Mesenchymal stem cell (in vitro differentiated cells and primary cell): ENCODE results near the gene DLGAP1.

Experiments used
- DNase-seq: peaks from one replicate; pipeline ENCODE4 v3.0.0-alpha.2; 2013
- H2AFZ ChIP-seq: one replicate; pipeline ENCODE4 v1.6.1; 2013; ENCODE audit warnings: low read depth, mild to moderate bottlenecking, control low read depth, inconsistent platforms, low read length, moderate library complexity
- H2AK5ac ChIP-seq: 2 replicates; pipeline ENCODE4 v1.6.1; 2013; ENCODE audit warnings: low read length, moderate library complexity, mild to moderate bottlenecking, inconsistent platforms; ENCODE audit not compliant: severe bottlenecking
- H2BK120ac ChIP-seq: one replicate; pipeline ENCODE4 v1.6.1; 2013; ENCODE audit warnings: low read depth, mild to moderate bottlenecking, inconsistent platforms, low read length, moderate library complexity
- H2BK12ac ChIP-seq, 2 experiments: one replicate each; pipeline ENCODE4 v1.6.1; 2013; ENCODE audit warnings: inconsistent platforms in 2 of 2, low read length in 2 of 2, mild to moderate bottlenecking in 2 of 2, moderate library complexity in 2 of 2, control low read depth in 1 of 2
- H2BK15ac ChIP-seq: one replicate; pipeline ENCODE4 v1.6.1; 2013; ENCODE audit warnings: mild to moderate bottlenecking, low read depth, inconsistent platforms; ENCODE audit not compliant: poor library complexity, severe bottlenecking
- H2BK5ac ChIP-seq: 2 replicates; pipeline ENCODE4 v1.6.1; 2013; ENCODE audit warnings: low read depth, mild to moderate bottlenecking, low read length, control low read depth, inconsistent platforms; ENCODE audit not compliant: poor library complexity, severe bottlenecking
- H3K14ac ChIP-seq, 2 experiments: one replicate each; pipeline ENCODE4 v1.6.1; 2013; ENCODE audit warnings: inconsistent platforms in 2 of 2, low read length in 2 of 2, control low read depth in 1 of 2, mild to moderate bottlenecking in 1 of 2, moderate library complexity in 1 of 2
- H3K18ac ChIP-seq, 2 experiments: one replicate each; pipeline ENCODE4 v1.6.1; 2013; ENCODE audit warnings: inconsistent platforms in 2 of 2, low read length in 2 of 2, control low read depth in 1 of 2, low read depth in 1 of 2, mild to moderate bottlenecking in 1 of 2
- H3K23ac ChIP-seq, 2 experiments: one replicate each; pipeline ENCODE4 v1.6.1; 2013; ENCODE audit warnings: inconsistent platforms in 2 of 2, low read length in 2 of 2, mild to moderate bottlenecking in 2 of 2, moderate library complexity in 2 of 2, control low read depth in 1 of 2
- H3K27ac ChIP-seq: 2 replicates; pipeline ENCODE4 v1.5.1; 2013; ENCODE audit warnings: mild to moderate bottlenecking, moderate library complexity, low read length, control low read depth, inconsistent platforms; ENCODE audit not compliant: poor library complexity, severe bottlenecking
- H3K27me3 ChIP-seq, 2 experiments: 2 replicates each; pipeline versions ENCODE4 v1.6.1 to v1.7.0; 2013; ENCODE audit warnings: low read length in 2 of 2, mild to moderate bottlenecking in 2 of 2, moderate library complexity in 2 of 2, control low read depth in 1 of 2, inconsistent platforms in 1 of 2; ENCODE audit not compliant: control insufficient read depth in 1 of 2, insufficient read depth in 1 of 2
- H3K36me3 ChIP-seq, 2 experiments: 2 replicates each; pipeline versions ENCODE4 v1.6.1 to v1.7.0; 2013; ENCODE audit warnings: low read length in 2 of 2, control low read depth in 1 of 2, inconsistent platforms in 1 of 2, low read depth in 1 of 2, mild to moderate bottlenecking in 1 of 2; ENCODE audit not compliant: insufficient read depth in 2 of 2, control insufficient read depth in 1 of 2
- H3K4ac ChIP-seq, 2 experiments: one replicate each; pipeline ENCODE4 v1.6.1; 2013; ENCODE audit warnings: inconsistent platforms in 2 of 2, low read length in 2 of 2, mild to moderate bottlenecking in 2 of 2, moderate library complexity in 2 of 2, control low read depth in 1 of 2, low read depth in 1 of 2
- H3K4me1 ChIP-seq: 2 replicates; pipeline ENCODE4 v1.6.1; 2013; ENCODE audit warnings: low read depth, low read length, control low read depth; ENCODE audit not compliant: control insufficient read depth, insufficient read depth
- H3K4me2 ChIP-seq: 2 replicates; pipeline ENCODE4 v1.6.1; 2013; ENCODE audit warnings: low read length, mild to moderate bottlenecking, inconsistent platforms; ENCODE audit not compliant: poor library complexity, severe bottlenecking
- H3K4me3 ChIP-seq, 2 experiments: 2 replicates each; pipeline versions ENCODE4 v1.5.1 to v1.7.0; 2013; ENCODE audit warnings: low read length in 2 of 2, mild to moderate bottlenecking in 2 of 2, control low read depth in 1 of 2, low read depth in 1 of 2; ENCODE audit not compliant: insufficient read depth in 1 of 2
- H3K79me1 ChIP-seq: replicated peaks from 2 replicates; pipeline ENCODE4 v1.6.1; 2013; ENCODE audit warnings: mild to moderate bottlenecking, control low read depth, low read length, inconsistent platforms; ENCODE audit not compliant: poor library complexity, severe bottlenecking
- H3K9ac ChIP-seq: 2 replicates; pipeline ENCODE4 v1.7.0; 2013; ENCODE audit warnings: mild to moderate bottlenecking, low read length, moderate library complexity
- H3K9me3 ChIP-seq: 2 replicates; pipeline ENCODE4 v1.7.0; 2013; ENCODE audit warnings: mild to moderate bottlenecking, low read length; ENCODE audit not compliant: control insufficient read depth
- H4K8ac ChIP-seq: one replicate; pipeline ENCODE4 v1.6.1; 2013; ENCODE audit warnings: inconsistent platforms, mild to moderate bottlenecking, low read length, moderate library complexity
- H4K91ac ChIP-seq: one replicate; pipeline ENCODE4 v1.6.1; 2013; ENCODE audit warnings: mild to moderate bottlenecking, low read length, inconsistent platforms
- WGBS: methylation state at CpG from one replicate; pipeline ENCODE4 v1.1.7; 2013; ENCODE audit warnings: mixed read lengths; 5-methylcytosine and 5-hydroxymethylcytosine counted together

DLGAP1 gene

GRCh38 chr18:4252829-4253228, 202.3 kb downstream of the DLGAP1 start:
- Histone ChIP-seq H2AFZ (no peak overlapping the region), H3K9ac (no peak overlapping the region), H3K4me2 (no peak overlapping the region), H3K27me3 (no peaks in the 10 kb centered on the region), H3K4ac (no peak overlapping the region), H3K9me3 (no peaks in the 10 kb centered on the region), H3K23ac (no peak overlapping the region), H3K36me3 (no peaks in the 10 kb centered on the region), H4K8ac (no peak overlapping the region), H3K79me1 (no peaks in the 10 kb centered on the region), H2BK5ac (no peak overlapping the region), H2BK120ac (no peak overlapping the region), H3K18ac (no peak overlapping the region), H2BK12ac (no peak overlapping the region), H2BK15ac (no peak overlapping the region), H3K4me1 (no peaks in the 10 kb centered on the region), H2AK5ac (no peak overlapping the region), H3K4me3 (no peak overlapping the region), H4K91ac (no peak overlapping the region), H3K14ac (no peak overlapping the region), H3K27ac (no peak overlapping the region)
- no peak for DNase-seq
- 82% methylated on average over 3 of the region's 4 CpGs for WGBS

- Histone ChIP-seq H4K8ac (no peak overlapping the region), H3K4me3 (no peak overlapping the region), H3K36me3 (no peaks in the 10 kb centered on the region), H2BK15ac (no peak overlapping the region), H4K91ac (no peak overlapping the region), H2BK120ac (no peak overlapping the region), H3K18ac (no peak overlapping the region), H2BK5ac (no peak overlapping the region), H3K23ac (no peak overlapping the region), H3K4me1 (no peaks in the 10 kb centered on the region), H2AK5ac (no peak overlapping the region), H3K4me2 (no peak overlapping the region), H2BK12ac (no peak overlapping the region), H3K79me1 (no peaks in the 10 kb centered on the region), H3K14ac (no peak overlapping the region), H3K9me3 (no peaks in the 10 kb centered on the region), H3K9ac (no peak overlapping the region), H2AFZ (no peak overlapping the region), H3K27ac (no peak overlapping the region), H3K27me3 (no peaks in the 10 kb centered on the region), H3K4ac (no peak overlapping the region)
- DNase-seq = no peak
- WGBS = 80% methylated on average over 3 of the region's 3 CpGs
These were observed 203.2 kb downstream of the DLGAP1 start for GRCh38 chr18:4251873-4252272.

GRCh38 chr18:4251206-4251605, 203.9 kb downstream of the DLGAP1 start:
- Histone ChIP-seq H3K23ac (no peak overlapping the region), H3K4me2 (no peak overlapping the region), H2BK120ac (no peak overlapping the region), H3K4me1 (no peaks in the 10 kb centered on the region), H3K4ac (no peak overlapping the region), H4K91ac (no peak overlapping the region), H3K27ac (no peak overlapping the region), H2BK15ac (no peak overlapping the region), H2AFZ (no peak overlapping the region), H2AK5ac (no peak overlapping the region), H2BK5ac (no peak overlapping the region), H3K27me3 (no peaks in the 10 kb centered on the region), H3K79me1 (no peaks in the 10 kb centered on the region), H3K9me3 (no peaks in the 10 kb centered on the region), H3K36me3 (no peaks in the 10 kb centered on the region), H3K18ac (no peak overlapping the region), H2BK12ac (no peak overlapping the region), H3K14ac (no peak overlapping the region), H3K9ac (no peak overlapping the region), H3K4me3 (no peak overlapping the region), H4K8ac (no peak overlapping the region)
- 86% methylated on average over 1 of the region's 2 CpGs for WGBS
- DNase-seq = no peak

- Histone ChIP-seq H3K36me3 (no peaks in the 10 kb centered on the region), H2AFZ (no peak overlapping the region), H2AK5ac (no peak overlapping the region), H3K4me1 (no peaks in the 10 kb centered on the region), H2BK5ac (no peak overlapping the region), H3K27me3 (no peaks in the 10 kb centered on the region), H3K9me3 (no peaks in the 10 kb centered on the region), H3K14ac (no peak overlapping the region), H2BK12ac (no peak overlapping the region), H3K27ac (no peak overlapping the region), H3K79me1 (no peaks in the 10 kb centered on the region), H3K4me2 (no peak overlapping the region), H3K4me3 (no peak overlapping the region), H3K18ac (no peak overlapping the region), H3K4ac (no peak overlapping the region), H4K91ac (no peak overlapping the region), H2BK15ac (no peak overlapping the region), H3K23ac (no peak overlapping the region), H2BK120ac (no peak overlapping the region), H4K8ac (no peak overlapping the region), H3K9ac (no peak overlapping the region)
- no peak for DNase-seq
- 71% methylated on average over 1 of the region's 2 CpGs for WGBS
These were observed 205.0 kb downstream of the DLGAP1 start for GRCh38 chr18:4250141-4250540.
